ENCODE data around the gene MAGEB3.

DNA sequence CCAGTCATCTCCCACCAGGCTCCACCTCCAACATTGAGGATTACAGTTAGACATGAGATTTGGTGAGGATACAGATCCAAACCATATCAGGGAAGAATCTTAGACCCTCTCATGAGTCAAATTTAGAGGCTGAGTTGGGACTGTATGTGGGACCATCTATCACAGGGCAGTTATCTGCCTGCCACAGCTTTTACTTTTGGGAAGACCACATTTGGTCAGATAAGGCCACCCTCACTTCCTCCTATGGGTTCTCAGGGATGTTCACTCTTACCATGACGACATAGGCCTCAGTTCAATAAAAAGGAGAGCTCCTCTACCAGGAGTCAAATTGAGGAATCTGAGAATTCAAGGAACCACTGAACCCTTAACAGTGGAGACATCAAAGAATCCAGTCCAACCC, 13.0 kb upstream of the MAGEB3 start:
- TF ChIP-seq, protein P1, sequence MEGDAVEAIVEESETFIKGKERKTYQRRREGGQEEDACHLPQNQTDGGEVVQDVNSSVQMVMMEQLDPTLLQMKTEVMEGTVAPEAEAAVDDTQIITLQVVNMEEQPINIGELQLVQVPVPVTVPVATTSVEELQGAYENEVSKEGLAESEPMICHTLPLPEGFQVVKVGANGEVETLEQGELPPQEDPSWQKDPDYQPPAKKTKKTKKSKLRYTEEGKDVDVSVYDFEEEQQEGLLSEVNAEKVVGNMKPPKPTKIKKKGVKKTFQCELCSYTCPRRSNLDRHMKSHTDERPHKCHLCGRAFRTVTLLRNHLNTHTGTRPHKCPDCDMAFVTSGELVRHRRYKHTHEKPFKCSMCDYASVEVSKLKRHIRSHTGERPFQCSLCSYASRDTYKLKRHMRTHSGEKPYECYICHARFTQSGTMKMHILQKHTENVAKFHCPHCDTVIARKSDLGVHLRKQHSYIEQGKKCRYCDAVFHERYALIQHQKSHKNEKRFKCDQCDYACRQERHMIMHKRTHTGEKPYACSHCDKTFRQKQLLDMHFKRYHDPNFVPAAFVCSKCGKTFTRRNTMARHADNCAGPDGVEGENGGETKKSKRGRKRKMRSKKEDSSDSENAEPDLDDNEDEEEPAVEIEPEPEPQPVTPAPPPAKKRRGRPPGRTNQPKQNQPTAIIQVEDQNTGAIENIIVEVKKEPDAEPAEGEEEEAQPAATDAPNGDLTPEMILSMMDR (IDR thresholded peaks at IDR 0.05), result no peak
- TF ChIP-seq ZFX (IDR thresholded peaks at IDR 0.05; ENCODE audit: borderline replicate concordance), result no peak
